Stomach (tissue), 4 donors: ENCODE results near the gene GREB1L.

ENCODE experiments used
- POLR2A ChIP-seq, 4 donors: fragments of 450-650 bp; IDR thresholded peaks; one replicate each; pipeline ENCODE4 v1.6.1; 2016; ENCODE audit warnings: antibody characterized with exemption in 4 of 4, control low read depth in 2 of 4, mild to moderate bottlenecking in 1 of 4, moderate library complexity in 1 of 4
- POLR2AphosphoS5 ChIP-seq, 3 donors: sonication (generic); formaldehyde crosslinking; IDR thresholded peaks; one replicate each; pipeline ENCODE4 v1.6.1; 2016; ENCODE audit warnings: antibody characterized with exemption in 3 of 3
- TF ChIP-seq, protein P1 (sequence below), 7 experiments: fragments of 450-650 bp in 4 of 7; fragments of 200-600 bp in 3 of 7; sonication (generic) in 3 of 7; IDR thresholded peaks; one replicate each; pipeline ENCODE4 v1.5.1; 2016 to 2019; ENCODE audit warnings: antibody characterized with exemption in 7 of 7, control low read depth in 2 of 7, mild to moderate bottlenecking in 1 of 7

DNA sequence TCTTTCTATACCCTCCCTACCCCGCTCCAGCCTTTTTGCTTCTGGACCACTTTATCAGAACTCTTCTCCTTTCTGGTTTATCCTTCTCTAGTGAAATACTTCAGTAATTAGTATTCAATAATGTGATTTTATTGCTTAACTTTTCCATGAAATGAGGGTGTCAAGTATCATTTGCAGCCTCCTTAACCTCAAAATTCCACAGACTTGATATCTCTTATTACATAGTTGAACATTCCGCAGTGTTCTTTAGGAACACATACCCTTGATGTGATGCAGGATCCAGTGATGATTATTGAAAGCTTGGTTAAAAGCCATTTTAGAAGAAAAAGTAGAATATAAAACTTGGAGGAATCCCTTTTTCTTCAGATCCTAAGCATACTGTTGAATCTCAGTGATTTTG is 94.8 kb downstream of the GREB1L start:
- TF ChIP-seq, protein P1, sequence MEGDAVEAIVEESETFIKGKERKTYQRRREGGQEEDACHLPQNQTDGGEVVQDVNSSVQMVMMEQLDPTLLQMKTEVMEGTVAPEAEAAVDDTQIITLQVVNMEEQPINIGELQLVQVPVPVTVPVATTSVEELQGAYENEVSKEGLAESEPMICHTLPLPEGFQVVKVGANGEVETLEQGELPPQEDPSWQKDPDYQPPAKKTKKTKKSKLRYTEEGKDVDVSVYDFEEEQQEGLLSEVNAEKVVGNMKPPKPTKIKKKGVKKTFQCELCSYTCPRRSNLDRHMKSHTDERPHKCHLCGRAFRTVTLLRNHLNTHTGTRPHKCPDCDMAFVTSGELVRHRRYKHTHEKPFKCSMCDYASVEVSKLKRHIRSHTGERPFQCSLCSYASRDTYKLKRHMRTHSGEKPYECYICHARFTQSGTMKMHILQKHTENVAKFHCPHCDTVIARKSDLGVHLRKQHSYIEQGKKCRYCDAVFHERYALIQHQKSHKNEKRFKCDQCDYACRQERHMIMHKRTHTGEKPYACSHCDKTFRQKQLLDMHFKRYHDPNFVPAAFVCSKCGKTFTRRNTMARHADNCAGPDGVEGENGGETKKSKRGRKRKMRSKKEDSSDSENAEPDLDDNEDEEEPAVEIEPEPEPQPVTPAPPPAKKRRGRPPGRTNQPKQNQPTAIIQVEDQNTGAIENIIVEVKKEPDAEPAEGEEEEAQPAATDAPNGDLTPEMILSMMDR (IDR thresholded peaks at IDR 0.05): no peak
- no peak for TF ChIP-seq POLR2A (IDR thresholded peaks at IDR 0.05)
- no peak for TF ChIP-seq POLR2AphosphoS5 (IDR thresholded peaks at IDR 0.05)
